SW480 (cell line): ENCODE results near the gene PTPN5.
"Not testable (repeated sequence)": the region's sequence is repeated elsewhere in the genome, so short reads cannot be mapped to it uniquely, and the experiment has no call there.

Source experiments
- DNase-seq: peaks from one replicate; pipeline ENCODE4 v3.0.0-alpha.2; 2016; ENCODE audit warnings: low spot score

PTPN5 gene

DNA sequence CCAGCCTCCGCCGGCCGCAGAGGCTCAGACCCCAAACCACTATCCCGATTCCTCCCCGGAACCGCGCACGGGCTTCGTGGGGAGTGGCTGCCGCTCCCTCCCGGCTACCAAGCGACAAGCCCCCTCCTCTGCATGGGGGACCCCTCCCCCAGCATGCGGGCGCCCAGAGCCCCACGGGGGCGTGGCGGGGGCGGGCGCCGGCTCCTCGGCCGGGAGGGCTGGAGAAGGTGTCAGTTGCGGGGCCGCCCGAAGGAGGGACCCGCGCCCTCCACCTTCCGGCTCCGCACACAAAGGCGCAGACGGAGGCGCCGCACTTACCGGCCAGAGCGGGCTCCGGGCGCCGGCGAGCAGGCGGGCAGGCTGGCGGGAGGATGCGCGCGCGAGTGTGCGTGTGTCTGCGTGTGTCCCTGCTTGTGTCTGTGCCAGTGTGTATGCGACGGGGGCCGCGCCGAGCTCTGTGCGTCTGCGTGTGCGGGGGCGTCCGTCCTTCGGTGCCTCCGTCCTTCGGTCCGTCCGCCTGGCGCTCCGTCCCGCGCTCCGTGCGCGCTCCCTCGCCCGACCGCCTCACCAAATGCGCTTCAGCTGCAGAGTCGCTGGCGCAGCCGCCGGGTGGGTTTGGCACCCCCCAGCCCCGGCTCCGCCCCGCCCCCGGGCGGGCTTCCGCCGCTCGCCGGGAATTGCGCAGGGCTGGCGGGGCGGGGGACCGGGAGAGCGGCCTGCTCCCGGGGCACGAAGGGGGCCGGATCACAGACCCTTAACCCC is at the start of gene PTPN5:
Gene PTPN5 (minus strand): TSS at position 592 of the 762 bp plus-strand sequence. CDS start 19,840 bp downstream, outside the sequence.
- no peak for DNase-seq

DNA sequence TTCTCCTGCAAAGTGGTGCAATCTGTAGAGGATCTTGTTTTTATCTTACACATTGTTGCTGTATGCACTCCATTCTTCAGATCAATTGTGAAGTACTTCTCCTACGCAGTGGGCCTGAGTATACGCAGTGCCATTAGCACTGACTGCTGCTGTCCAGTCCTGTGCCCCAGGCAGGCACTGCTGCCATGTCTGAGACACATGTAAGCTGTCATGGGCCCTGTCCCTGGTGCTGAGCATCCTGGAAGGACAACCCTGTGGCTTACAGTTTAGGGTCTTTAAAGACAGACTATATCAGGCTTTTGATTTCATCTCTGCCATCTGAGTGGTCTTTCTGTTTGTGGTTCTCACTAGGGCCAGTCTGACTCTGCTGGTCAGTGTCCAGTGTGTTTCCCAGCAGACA is 44.8 kb upstream of the PTPN5 start:
- DNase-seq, result no peak

DNA sequence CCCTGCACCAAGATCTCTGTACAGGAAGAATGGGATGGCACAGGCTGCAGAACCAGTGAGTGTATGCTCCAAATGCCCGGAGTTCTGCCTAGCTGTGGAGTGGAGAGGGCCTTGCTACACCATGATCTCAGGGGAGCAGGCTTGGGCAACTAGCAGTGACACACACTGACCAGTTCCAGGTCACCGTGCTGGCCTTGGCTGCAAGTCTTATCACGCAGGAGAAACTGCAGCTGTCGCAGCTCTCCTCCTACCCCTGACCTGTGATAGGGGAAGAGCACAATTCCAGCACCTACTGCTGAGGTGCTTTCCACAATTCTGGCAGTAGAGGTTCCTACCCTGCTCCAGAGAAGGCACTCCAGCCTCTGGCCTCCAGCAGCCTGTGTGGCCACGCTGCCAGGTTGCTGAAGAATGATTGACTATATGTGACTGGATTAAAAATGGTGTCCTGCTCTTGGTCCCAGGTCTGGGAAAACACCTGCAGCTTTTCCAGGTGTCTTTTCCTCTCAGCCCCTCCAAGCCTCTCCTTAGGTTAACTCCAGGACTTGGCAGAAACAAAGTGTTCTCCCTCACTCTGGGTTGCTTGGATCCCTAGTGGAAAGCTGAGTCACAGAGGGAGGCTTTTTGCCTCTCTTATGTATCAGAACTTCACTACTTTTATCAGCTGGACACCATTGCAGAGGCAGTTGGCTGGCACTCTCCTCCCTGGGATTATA is 43.3 kb upstream of the PTPN5 start:
- DNase-seq, result no peak

DNA sequence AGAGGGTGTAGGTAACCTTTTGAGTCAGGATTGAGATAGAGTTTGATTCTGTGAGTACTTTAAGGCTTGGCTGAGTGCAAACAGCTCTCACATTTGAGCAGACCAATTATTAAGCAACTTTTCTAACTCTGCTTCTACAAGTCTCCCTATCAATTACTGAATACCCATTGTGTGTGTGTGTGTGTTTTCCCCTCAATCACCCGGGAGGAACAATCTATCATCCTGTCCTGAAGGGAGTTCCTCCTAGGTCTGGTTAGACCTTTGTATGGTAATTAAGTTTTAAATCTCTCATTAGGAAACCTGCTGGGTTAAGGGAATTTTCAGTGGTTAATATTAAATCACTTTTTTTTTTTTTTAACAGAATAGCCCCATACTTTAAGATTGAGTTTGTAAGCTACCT is 28.6 kb upstream of the PTPN5 start:
- not testable (repeated sequence) for DNase-seq

DNA sequence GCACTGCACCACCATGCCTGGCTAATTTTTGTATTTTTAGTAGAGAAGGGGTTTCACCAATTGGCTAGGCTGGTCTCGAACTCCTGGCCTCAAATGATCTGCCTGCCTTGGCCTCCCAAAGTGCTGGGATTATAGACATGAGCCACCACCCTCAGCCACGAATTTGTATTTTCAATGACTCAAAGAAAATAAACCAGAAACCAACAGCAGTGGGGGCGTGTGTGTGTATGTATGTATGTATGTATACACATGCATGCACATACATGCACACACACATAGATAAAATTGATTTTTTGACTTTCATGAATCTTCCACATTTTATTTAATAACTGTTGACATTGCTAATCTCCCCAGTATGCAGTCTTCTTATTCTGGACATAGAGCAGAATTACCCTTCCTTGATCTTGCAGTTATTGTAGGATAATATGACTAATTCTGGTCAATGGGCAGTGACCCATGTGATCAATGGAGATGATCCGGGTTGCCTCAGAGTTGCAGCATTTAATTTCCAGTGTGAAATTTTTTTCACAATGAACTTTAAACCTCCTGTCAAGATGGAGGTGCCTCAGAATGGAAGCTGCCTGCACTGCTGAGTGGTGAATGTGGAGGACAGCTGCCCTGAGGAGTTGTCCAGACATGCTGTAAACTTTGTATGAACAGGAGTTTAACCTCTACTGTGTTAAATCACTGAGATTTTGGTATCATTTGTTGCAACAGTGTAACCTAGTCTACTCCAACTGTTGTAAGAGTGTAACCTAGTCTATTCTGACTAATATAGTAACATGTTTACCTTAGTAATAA is 12.8 kb upstream of the PTPN5 start:
- DNase-seq, result no peak

DNA sequence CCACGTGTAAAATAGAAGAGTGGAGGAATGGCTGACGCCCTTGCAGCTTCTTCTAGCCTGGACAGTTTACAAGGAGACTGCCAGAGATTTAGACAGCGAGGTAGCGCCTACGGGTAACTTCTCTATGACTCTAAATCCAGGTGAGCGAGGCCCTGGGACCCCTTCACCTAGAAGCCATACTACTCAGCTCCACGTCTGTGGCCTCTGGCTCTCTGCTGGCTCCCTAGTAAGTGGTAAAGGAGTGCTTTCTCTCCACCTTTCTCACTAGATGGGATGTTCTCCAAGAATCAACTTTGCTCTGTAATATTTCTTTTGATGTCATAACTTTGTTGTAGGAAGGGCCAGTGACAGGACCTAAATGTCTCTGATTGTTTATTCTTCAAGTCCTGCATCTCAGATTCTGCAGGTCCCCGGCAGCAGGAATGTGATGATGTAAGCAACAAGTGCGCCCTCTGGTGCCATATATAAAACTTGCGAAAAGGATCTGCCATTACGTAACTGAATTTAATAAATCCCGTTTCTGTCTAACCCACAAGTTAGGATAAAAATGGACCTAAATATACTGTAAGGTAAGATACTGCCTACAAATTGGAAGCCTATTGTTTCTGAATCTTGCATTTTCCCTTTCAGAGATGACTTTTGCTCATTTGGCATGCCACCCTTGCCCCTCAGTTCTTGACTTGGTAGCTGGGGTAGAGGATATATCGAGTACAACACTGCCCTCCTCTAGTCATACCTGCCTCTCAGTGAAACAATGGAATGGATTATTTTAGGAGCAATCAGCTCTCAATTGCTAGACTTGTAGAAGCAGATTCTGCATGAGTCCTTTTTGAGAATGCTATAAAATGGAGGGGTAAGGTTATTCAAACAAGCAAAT is 11.0 kb upstream of the PTPN5 start:
- DNase-seq, result peak; percentile 70

DNA sequence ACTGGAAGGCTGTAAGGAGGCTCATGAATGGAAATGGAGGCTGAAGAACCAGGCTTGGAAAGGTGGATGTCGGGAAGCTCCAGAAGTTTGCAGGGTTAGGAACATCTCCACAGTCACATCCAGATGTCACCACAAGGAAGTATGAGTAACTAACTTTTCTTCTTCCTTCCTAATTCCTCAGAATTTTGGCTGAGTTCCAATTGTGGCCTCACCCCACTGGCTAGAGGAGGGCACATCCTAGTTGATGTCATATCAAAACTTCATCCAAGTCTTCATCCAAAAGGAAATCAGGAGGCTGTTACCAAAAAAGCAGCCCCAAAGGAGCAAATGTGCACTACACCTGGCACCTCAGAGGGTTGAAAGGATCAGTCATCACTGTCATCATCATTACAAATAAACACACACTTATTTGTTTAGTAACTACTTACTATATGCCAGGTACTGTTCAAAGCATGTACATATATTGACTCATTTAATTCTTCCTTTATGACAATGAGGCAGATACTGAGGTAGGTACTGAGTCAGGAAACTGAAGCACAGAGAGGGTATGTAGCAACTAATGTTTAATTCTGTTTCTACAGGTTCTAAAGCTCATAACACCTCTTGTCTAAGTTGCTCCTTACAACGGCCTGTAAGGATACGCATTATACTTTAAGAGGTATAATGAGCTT is 7.3 kb upstream of the PTPN5 start:
- no peak for DNase-seq

DNA sequence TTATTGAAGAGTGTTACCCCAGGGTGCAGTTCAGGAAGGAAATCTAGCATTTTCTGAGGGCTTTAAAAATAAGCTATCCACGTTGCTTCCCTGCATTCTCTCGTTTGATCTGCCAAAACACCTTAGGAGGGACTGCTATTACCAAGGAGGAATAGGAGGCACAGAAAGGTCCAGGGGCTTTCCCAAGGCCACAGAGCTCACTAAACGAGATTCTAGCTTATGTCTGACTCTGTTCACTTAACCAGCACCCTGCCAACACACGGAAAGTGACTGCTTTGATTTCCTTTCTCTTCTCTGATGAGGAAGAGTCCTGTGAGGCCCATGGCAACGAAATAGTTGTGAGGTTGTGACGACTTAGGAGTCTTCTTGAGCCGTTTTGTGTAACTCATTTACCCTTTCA is 3.4 kb upstream of the PTPN5 start:
- DNase-seq, result no peak

DNA sequence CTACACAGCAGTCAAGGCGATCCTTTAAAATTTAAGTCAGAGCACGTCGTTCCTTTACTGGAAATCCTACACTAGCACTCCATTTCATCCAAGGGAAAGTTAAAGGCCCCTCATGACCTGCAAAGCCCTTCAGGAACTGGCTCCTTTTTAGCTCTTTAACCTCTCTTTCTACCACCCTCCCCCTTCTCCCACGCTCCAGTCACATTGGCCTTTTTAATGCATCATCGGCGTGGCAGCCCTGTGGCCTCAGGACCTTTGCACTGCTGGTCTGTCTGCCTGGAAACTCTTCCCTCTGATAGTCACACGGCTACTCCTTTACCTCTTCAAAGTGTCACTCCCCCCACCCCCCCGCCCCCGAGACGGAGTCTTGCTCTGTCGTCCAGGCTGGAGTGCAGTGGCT is 1.2 kb upstream of the PTPN5 start:
- DNase-seq, result no peak

DNA sequence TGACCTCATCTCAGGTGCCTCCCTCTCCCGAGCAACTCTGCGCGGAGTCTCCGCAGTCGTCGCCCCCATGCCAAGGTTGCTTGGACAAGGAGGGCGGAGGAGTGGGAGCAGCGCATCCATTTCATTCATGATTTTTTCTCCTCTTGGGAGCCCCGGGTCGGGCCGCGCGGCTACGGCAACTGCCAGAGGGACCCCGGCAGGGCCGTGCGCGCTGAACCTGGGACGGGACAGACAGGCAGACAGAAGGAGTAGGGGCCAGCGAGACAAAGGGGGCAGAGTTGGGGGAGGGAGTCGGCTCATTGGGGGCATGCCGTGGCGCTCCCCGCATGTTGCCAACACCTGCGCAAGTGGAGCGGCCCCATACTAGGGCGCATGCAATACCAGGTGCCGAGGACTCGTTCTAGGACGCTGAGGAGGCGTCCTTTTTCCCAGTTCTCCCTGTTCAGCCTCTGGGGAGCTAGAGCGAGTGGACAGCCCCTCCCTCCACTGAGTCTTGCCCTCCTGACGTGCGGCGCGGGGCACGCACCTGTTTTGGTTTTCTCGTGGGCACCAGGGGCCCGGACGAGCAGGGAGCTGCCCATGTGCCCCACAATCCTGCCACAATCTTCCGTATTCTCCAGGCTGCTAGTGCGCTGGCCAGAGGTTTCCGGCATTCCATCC is 501 bp upstream of the PTPN5 start:
- DNase-seq, result no peak

DNA sequence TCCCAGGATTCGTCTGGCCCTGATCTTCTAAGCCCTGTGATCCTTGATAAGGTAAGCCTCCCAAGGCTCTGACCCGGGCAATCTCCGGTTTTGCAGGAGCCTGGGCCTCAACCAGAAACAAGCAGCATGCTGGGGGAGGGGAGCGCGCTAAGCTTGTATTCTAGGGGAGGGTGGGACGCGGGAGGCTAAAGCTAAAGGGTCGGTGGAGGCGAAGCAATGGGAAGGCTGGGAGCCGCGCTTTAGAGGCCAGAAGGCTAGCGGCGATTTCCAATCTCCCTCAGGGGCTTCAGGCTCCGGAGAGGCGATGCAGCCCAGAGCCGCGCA is 753 bp downstream of the PTPN5 start:
- no peak for DNase-seq

DNA sequence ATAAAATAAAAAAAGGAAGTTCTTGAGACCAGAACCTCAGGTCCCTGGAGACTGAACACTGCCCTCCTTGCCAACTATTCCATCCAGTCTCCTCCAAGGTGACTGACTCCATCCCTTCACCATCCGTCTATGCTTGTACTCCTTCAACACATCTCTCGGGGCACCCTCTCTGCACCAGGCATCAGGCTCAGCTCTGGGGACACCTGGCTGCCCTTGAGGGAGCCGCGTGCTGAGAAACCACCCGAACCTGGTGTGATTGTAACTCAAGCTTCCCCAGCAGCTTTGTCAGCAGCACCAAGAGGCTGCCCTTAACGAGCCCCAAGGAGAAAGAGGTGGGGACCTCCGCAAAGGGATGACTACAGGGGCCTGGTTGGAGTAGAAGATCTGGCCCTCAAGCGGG is 1.7 kb downstream of the PTPN5 start:
- DNase-seq, result no peak

DNA sequence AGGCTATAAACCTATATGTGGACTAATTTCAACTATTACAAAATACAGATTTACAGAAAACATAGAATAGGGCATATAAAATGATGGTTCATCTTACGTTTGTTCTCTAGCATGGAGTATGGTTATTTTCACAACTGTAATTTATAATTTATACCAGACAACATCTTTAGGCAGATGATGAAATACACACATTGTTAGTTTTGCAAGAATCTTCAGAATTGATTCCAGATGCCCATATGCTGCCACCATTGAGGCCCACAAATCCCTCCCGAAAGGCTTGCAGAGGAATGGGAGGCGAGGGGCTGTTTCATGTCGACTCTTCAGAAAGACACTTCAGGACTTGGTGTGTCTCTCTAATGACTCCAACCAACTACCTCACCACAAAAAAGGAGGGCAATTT is 6.2 kb downstream of the PTPN5 start:
- no peak for DNase-seq

DNA sequence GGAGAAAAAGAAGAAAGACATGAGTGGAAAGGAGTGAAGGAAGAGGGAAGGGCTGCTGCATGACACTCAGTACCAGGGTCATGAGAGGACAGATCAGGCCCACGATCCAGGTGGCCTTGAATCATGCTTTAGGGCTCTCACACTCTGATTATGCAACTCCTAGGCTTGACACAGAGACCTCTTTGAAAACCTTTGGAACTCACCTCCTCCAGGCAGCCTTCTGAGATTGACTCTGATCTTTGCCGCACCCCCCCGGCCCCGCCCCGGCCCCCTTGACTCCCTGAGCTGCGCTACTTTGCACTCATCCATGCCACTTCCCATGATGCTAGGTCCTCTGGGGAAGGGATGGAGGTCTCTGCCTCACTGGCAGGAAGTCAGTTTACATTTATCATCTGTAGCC is 10.7 kb downstream of the PTPN5 start:
- no peak for DNase-seq

DNA sequence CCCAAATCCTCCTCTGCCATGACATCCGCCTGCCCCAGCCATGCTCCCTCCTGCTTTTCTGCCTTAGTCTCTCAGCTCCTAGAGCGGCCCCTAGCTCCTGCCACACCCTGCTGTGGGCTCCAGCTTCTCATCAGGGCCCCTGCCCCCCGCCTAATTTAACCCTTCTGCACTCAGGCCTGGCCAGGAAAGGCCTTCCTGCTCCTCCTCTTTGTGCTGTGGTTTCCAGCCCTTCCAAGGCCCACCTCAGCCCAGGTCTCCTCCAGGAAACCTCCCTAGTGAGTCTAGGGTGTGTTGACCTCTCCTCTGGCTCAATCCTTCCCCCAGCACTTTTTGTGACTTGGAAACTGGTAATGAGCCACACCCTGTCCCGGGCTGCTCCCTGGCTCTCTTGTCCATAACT is 11.3 kb downstream of the PTPN5 start:
- no peak for DNase-seq

DNA sequence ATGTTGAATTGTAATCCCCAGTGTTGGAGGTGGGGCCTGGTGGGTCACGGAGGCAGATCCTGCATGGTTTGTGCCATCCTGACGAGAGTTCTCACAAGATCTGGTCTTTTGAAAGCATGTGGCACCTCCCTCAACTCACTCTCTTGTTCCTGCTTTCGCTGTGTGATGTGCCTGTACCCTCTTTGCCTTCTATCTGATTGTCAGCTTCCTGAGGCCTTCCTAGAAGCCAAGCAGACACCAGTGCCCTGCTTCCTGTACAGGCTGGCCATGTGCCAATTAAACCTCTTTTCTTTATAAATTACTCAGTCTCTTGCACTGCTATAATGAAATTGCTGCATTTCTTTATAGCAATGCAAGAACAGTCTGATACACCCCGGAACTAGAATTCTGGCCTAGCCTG is 13.1 kb downstream of the PTPN5 start:
- no peak for DNase-seq

DNA sequence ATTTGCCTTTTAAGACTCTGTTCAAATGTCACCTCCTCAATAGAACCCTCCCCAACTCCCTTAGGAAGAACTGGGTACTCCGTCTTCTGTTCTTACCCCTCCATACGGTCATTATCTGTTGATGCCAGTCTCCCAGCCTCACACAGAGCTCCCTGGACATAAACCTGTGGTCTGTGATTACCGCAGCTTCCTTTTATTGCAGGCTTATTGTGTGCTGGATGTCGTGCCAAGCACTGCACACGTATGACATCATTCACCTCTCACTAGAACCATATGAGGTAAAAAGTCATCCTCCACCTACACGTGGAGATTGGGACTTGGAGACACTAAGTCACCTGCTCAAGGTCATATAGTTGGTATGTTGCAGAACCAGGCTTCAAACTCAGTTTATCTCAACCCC is 15.3 kb downstream of the PTPN5 start:
- DNase-seq, result peak; percentile 57

DNA sequence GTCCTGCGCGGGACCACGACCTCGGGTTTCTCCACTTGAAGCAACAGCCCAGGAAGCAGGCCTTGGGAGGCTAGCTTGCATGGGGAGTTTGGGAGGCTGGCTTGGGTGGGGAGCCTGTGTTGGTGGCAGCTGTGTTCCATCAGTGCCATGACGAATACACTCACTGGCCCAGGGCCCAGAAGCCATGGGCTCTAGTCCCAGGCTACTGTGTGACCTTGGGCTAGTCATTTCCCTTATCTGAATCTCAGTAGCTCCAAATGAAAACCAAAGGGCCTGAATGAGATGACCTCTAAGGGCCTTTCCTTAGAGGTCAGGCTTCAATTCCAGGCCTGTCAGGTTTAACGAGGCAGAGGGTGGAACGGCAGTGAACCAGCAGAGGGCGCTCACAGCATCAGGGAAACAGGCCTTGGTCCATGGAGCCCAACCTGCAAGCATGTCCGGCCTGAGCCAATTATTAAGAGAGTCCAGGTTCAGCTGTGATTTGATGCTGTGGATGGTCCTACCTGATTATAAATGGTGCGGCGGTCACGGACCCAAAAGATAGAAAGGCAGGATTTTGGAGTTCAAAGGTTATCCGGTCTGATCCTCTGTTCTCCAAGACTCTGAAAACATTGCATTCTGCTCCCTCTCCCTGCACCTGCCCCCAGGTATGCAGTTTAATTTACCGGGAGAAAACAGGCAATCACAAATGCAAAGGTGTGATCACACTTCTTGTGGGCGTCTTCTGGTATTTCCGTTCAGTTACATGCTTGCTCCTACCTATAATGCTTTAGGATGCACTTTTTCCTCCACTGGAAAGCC is 15.9 kb downstream of the PTPN5 start:
- DNase-seq, result peak; percentile 54

DNA sequence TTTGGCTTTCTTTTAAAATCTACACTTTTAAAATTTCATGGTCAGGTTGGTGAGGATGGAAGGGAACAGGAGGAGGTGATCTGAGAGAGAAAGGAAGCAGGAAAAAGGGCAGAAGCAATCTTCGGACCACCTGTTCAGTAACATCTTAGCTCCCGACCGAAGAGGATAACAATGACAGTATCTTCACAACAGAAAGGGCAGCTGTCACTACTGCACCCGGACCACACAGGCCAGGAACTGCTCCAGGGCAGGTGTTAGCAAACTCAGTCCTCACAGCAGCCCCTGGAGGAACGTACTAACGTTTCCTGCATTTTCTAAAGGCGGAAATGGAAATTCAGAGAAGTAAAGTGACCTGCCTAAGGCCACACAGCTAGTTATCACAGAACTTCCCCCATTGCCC is 16.8 kb downstream of the PTPN5 start:
- no peak for DNase-seq

DNA sequence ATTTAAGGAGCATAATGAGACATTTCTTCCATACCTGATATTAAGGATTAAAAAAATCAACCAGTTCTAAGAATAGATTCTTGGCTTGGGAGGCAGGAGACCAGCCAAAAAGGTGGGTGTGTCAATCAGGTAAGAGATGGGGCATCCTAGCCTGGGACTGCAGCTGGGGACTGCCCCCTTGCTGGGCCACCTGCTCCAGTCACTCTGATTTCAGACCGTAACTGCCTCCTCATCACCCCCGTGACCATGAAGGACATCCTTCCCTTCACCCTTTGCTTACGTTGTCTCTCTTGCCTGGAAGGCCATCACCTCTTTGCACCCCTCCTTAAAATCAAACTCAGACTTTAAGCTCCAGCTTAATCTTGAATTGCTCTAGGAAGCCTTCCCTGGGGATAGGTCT is 17.9 kb downstream of the PTPN5 start:
- DNase-seq, result no peak
